Measurements from ENCODE around the gene FNDC3B.

The FNDC3B gene

DNA sequence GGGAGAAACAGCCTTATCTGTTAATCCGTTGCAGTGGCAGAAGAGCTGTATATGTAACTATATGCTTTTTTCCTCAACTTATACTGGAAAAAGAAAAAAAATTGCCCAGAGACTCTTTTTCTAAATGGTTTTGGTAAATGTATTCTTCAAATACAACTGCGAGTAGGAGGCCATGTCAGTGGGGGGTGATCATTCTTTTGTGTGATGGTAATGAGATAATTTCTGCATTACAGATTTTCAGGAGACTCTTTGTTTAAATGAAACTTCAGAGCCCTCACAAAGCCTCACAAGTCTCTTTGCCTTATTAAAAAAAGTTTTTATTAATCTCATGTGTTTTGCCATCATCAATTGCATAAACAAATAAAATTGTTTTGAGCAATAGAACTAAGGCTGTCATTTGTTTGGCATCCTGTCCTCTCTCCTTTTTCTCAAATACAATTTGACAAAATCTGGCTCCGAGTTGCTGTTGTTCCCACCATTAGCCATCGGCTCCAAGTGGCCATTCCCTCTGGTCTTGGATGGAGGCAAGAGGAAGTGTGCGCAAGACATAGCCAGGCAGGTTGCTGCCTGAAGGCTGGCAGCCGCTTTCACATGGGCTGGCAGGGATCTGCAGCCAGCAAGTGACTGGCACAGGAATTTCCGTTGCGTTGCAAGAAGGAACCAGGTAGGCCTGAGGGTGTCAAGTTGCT lies 116.7 kb downstream of the FNDC3B start:
- DNase-seq, result no peak

- no peak for DNase-seq
These were observed 117.2 kb downstream of the FNDC3B start for GRCh38 chr3:172156586-172156955.

- DNase-seq, result no peak
These were observed 118.3 kb downstream of the FNDC3B start for GRCh38 chr3:172157564-172158258.

- DNase-seq, result no peak
These were observed 119.4 kb downstream of the FNDC3B start for GRCh38 chr3:172158741-172159140.

DNA sequence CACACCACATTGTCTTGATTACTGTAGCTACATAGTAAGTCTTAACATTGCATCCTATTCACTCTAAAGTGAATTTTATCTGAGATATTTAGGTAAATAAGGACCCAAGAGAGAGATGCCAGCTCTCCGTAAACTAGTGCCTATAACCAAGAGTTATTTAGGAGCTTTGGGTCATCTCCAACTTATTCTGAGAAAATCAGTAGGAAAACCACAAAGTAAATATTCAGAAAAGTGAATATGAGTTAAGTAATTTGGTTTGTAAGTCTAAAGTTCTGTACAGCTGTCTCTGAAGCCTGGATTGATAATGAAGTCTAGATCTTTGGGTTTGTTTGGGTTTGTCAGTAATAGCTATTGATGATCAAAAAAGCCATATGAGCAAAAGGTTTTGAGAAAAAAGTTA lies 120.0 kb downstream of the FNDC3B start:
- DNase-seq, result no peak

- no peak for DNase-seq
These were observed 120.7 kb downstream of the FNDC3B start for GRCh38 chr3:172159962-172160538.

DNA sequence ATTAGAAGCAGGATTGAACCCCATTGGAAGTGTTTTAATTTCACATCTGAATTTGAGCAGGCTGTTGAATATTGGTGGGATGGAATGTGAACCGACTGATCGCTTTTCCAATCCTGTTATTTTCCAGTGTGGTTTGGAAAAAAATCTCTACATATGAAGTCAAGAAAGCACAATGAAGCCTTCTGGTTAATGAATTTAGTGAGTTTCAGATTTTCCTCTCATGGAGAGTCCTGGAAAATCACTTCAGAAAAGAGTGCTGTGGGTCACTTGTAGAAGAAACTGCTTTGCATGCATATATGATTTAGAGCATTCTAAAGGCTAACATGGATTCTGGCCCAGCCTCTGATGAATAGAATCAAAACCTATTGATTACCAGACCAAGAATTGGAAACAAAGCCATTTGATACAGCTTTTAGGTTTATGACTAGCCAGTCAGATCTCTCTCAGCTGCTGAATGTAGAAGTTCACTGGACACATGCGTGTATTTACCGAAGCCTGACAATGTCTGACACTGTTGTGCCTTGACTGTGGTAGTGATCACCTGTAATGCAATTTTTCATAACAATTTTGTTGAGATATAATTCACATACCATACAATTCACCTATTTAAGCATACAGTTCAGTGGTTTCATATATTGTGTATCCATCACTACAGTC lies 121.9 kb downstream of the FNDC3B start:
- no peak for DNase-seq

DNA sequence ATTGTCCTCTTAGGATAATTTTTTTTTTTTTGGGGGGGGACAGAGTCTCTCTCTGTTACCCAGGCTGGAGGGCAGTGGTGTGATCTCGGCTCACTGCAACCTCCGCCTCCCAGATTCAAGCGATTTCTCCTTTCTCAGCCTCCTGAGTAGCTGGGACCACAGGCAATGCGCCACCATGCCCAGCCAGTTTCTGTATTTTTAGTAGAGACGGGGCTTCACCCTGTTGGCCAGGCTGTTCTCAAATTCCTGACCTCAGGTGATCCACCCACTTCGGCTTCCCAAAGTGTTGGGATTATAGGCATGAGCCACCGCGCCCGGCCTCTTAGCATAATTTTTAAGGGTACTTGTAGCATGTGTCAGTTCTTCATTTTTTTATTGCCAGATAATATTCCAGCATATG lies 122.6 kb downstream of the FNDC3B start:
- no peak for DNase-seq

DNA sequence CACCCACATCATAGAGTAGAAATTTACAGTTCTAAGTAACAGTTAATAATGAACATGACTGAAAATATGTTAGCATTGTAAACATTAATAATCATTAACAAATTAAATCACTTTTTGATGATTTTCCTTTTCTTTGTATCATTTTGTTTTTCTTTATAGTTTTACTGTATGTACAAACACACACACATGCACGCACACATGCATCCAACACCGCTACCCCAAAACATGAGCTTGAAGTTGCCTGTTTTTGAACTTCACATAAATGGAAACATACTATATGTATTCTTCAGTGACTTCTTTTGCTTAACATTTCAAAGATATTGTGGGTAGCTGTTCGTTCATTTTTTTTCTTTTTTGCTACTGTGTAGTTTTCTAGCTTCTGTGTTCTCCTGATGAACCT lies 123.9 kb downstream of the FNDC3B start:
- no peak for DNase-seq

GRCh38 chr3:172164620-172165362 lies 125.4 kb downstream of the FNDC3B start:
- DNase-seq, result no peak

GRCh38 chr3:172166261-172166660 lies 126.9 kb downstream of the FNDC3B start:
- no peak for DNase-seq

- DNase-seq, result no peak
These were observed 127.5 kb downstream of the FNDC3B start for GRCh38 chr3:172166890-172167289.

DNA sequence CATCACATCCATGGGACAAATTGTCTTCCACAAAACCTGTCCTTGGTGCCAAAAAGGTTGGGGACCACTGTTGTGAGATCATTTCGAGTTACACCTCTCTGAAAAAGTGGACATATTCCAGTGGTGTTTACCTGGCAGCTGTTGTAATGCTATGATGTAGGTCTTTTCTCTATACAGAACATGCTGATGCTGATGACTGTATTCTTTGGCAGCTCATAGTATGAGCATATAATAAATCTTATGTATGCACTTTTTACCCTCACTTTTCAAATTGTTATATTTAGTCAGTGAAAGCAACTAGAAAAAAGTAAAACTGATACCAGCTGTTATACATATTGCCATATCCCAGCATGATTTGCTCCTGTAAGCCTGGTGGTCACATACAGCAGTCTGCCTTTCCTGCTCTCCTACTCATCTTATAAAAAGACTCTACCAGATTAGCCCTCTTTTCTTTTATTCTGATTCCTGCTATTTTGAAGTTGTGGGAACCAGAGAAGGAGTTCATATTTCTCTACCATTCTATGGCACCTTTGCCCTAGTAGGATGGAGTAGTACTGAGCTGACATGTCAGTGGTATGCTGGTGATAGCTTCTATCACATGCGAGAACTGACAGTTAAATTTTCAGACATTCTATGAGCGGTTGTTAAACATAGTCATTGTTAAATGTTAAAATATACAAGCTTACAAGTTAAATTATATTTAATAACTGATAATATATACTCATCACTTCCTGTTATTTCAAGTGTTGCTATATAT lies 128.7 kb downstream of the FNDC3B start:
- no peak for DNase-seq

DNA sequence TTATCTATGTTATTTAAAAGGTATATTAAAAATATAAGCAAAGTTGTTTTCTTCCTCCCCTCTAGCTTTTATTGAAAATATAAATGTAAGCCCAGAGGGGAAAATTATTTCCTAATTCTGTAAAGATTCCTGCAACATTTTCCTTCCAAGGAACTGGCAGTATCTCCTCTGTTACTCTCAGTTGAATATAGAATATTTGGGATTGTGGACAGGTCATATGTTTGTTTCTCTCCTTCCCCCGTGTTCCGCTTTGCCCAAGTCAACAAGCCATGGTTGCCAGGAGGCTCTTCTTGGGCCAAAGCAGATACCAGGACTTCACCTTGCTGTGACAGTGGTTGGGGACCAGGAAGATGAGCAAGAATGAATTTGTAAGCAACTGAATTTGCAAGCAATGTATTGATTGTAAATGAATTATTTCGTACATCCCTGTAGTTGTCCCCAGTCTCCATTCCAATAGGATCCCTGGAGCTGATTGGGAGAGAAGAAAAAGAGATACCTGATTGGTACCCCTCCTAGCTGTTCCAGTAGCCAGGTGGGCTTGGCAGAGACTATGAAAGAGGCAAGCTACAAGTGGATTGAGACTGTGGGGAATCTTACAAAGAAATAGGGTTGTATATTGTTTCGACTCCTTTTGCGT lies 130.8 kb downstream of the FNDC3B start:
- no peak for DNase-seq

GRCh38 chr3:172170841-172171240 lies 131.5 kb downstream of the FNDC3B start:
- no peak for DNase-seq

DNA sequence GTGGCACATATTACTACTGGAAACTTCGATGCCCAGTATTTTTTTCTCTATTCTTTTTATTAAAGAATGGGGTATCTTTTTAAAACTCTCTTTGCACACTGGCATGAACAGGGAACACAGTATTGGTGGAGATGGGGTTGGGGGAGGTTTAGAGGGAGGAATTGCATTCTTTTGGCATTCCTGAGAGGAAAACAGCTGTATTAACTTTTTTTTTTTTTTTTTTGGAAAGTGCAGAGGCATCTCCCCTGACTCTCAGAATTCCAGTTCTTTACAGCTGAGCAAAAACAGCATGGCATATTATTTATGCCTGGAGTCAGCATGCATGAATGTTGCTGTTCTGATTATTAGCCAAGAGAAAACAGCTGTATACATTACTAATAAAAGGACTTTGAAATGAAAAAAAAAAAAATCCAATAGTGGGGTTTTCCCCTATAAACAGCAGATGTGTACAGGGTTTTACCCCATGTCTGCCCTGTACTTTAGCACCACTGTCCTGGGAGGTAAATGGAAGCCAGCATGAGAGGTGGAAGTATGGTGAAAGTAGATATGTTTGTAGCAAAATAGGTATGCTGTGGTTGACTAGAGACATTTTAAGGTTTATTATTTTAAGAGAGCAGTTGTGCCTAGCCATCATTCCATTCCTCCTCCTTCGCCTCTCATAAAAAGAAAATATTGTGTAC lies 132.2 kb downstream of the FNDC3B start:
- no peak for DNase-seq

- DNase-seq, result no peak
These were observed 134.2 kb downstream of the FNDC3B start for GRCh38 chr3:172173316-172174254.

DNA sequence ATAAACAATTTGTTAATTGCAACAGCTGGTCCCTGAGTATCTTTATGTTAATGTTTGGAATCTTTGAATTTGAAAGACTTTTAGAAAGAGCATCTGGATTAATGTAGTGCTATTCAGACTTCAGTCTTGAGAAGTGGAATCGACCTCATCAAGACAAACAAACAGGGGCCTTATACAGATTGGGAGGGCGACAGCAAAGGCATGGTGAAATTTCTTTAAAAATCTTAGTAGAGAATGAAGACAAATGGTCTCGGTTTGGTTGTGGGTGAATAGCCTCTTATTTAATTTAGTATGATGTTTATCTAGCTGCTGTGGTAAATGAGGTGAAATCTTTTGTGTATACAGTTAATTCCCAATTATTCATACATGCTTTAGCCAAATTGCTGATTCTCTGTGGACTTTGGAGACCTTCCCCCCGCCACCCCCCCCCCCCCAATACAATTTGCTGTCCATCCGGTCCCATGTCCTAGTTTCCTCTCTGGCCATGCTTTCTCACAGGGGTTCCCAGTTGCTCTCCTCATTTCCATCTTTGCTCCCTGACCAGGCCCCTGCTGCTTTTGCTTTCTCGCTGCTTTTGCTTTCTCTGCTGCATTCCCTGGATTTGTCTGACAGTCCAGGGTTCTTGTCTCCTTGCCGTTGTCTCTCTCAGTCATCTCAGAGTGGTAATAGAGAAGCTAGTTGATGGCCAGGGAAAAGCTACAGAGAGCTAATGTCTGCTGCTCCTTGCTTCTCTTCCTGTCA lies 135.3 kb downstream of the FNDC3B start:
- no peak for DNase-seq

GRCh38 chr3:172175254-172175599 lies 135.8 kb downstream of the FNDC3B start:
- no peak for DNase-seq

Measured in activated CD8-positive, alpha-beta memory T cell treated with anti-CD3 and anti-CD28 coated beads for 24 hours (primary cell).